RWPE2 (cell line): ENCODE data around the gene CKLF.

ENCODE experiments used
- ATAC-seq: fragments of 200-7000 bp; cut with Tn5 transposase; 3 replicates; pipeline ENCODE4 v1.9.1; 2021; ENCODE audit warnings: low read depth
- DNase-seq: peaks from one replicate; pipeline ENCODE4 v3.0.0-alpha.2; 2020; ENCODE audit warnings: low spot score
- H3K27ac ChIP-seq: fragments of 450-650 bp; 2 replicates; pipeline ENCODE4 v1.5.1; 2017; ENCODE audit warnings: mild to moderate bottlenecking; ENCODE audit not compliant: poor library complexity, severe bottlenecking
- H3K27me3 ChIP-seq: fragments of 250-450 bp; sonication (Bioruptor Pico); 2 replicates; pipeline ENCODE4 v1.5.1; 2021; ENCODE audit warnings: mild to moderate bottlenecking, moderate library complexity; ENCODE audit not compliant: insufficient read depth, poor library complexity, severe bottlenecking
- H3K36me3 ChIP-seq: fragments of 250-450 bp; sonication (Bioruptor Pico); 2 replicates; pipeline ENCODE4 v1.5.1; 2020; ENCODE audit warnings: low read depth, mild to moderate bottlenecking, moderate library complexity
- H3K4me1 ChIP-seq: fragments of 250-450 bp; sonication (Bioruptor Pico); 2 replicates; pipeline ENCODE4 v1.5.1; 2021; ENCODE audit warnings: mild to moderate bottlenecking, moderate library complexity; ENCODE audit not compliant: insufficient read depth, poor library complexity, severe bottlenecking
- H3K4me3 ChIP-seq: fragments of 250-450 bp; sonication (Bioruptor Pico); 2 replicates; pipeline ENCODE4 v1.5.1; 2021; ENCODE audit warnings: mild to moderate bottlenecking, moderate library complexity; ENCODE audit not compliant: severe bottlenecking
- H3K9me3 ChIP-seq: fragments of 250-450 bp; sonication (Bioruptor Pico); 2 replicates; pipeline ENCODE4 v1.5.1; 2021; ENCODE audit warnings: mild to moderate bottlenecking, moderate library complexity; ENCODE audit not compliant: severe bottlenecking
- TF ChIP-seq, protein P1 (sequence below): fragments of 450-650 bp; IDR thresholded peaks from one replicate; pipeline ENCODE4 v1.5.1; 2017; ENCODE audit warnings: mild to moderate bottlenecking, moderate library complexity; ENCODE audit not compliant: poor library complexity, severe bottlenecking

CKLF gene

DNA sequence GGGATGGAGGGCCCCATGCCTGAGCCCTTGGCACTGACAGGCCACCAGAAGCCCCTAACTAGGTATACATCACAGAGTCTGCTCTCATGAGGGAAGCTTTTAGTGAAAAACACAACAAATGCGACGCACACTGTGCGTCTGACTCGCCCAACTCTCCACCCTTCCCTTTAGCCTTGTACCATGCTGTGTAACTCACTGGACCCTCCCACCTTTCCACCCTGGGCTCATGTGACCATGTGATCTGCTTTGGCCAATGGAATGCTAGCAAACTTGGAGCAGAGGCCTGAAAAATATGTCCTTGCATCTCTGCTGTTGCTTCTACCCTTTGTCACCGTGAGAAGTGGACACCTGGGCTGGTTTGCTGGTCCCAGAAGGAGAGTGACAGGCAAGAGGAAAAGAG, 24.1 kb upstream of the CKLF start:
- ATAC-seq (no peak), DNase-seq (no peak)
- Histone ChIP-seq H3K36me3 (peaks cover 63% of the 10 kb centered on the region), H3K4me1 (no peaks in the 10 kb centered on the region), H3K9me3 (no peaks in the 10 kb centered on the region), H3K4me3 (no peak overlapping the region), H3K27ac (no peak overlapping the region), H3K27me3 (no peaks in the 10 kb centered on the region)
- TF ChIP-seq, protein P1, sequence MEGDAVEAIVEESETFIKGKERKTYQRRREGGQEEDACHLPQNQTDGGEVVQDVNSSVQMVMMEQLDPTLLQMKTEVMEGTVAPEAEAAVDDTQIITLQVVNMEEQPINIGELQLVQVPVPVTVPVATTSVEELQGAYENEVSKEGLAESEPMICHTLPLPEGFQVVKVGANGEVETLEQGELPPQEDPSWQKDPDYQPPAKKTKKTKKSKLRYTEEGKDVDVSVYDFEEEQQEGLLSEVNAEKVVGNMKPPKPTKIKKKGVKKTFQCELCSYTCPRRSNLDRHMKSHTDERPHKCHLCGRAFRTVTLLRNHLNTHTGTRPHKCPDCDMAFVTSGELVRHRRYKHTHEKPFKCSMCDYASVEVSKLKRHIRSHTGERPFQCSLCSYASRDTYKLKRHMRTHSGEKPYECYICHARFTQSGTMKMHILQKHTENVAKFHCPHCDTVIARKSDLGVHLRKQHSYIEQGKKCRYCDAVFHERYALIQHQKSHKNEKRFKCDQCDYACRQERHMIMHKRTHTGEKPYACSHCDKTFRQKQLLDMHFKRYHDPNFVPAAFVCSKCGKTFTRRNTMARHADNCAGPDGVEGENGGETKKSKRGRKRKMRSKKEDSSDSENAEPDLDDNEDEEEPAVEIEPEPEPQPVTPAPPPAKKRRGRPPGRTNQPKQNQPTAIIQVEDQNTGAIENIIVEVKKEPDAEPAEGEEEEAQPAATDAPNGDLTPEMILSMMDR, result no peak

DNA sequence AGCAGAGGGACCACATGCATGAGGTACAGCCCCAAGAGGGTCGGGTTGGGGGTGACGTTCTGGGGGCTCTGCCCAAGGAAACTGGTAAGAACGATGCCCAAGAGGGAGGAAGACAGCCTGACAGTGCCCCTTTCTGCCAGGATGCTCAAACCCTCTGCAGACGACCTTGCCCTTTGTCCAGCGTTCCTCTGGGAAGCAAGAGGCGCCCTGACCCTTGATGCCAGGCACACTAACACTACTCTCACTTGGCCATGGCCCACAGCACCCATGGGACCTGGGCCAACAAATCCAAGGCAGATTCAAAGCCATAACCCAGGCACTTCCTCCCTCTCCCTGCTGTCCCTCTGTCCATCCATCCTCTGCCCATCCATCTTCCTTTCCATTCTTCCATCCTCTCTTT, 22.9 kb upstream of the CKLF start:
- TF ChIP-seq, protein P1, result no peak
- DNase-seq, result no peak
- no peak overlapping the region for H3K27ac ChIP-seq
- no peaks in the 10 kb centered on the region for H3K9me3 ChIP-seq
- H3K36me3 ChIP-seq, result peaks cover 63% of the 10 kb centered on the region
- H3K4me1 ChIP-seq, result no peaks in the 10 kb centered on the region
- ATAC-seq, result no peak
- H3K4me3 ChIP-seq, result no peak overlapping the region
- H3K27me3 ChIP-seq, result no peaks in the 10 kb centered on the region

DNA sequence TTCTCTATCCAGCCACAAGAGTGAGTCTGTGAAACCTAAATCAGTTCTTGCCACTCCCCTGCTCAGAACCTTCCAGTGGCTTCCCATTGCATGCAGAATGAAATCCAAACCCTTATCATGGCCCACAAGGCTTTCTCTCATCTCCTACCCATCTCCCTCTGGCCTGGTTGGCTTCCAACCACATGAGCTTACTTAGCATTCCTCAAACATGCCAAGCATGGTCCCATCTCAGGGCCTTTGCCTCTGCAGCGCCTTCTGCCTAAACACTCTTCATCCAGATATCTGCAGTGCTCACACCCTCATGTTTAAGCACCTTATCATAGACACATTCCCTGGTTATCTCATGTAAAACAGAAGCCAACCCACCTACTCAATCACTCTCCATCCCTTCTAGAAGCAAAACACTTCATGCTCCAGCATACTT, 18.0 kb upstream of the CKLF start:
- DNase-seq (no peak), ATAC-seq (no peak)
- Histone ChIP-seq H3K27me3 (no peaks in the 10 kb centered on the region), H3K36me3 (peaks cover 49% of the 10 kb centered on the region), H3K4me3 (no peak overlapping the region), H3K4me1 (no peaks in the 10 kb centered on the region), H3K9me3 (no peaks in the 10 kb centered on the region), H3K27ac (no peak overlapping the region)
- TF ChIP-seq, protein P1, result no peak

- Histone ChIP-seq H3K27me3 (no peaks in the 10 kb centered on the region), H3K9me3 (no peaks in the 10 kb centered on the region), H3K4me1 (no peaks in the 10 kb centered on the region), H3K27ac (no peak overlapping the region), H3K36me3 (peaks cover 45% of the 10 kb centered on the region), H3K4me3 (no peak overlapping the region)
- DNase-seq, result no peak
- TF ChIP-seq, protein P1, result no peak
- no peak for ATAC-seq
These were observed 15.9 kb upstream of the CKLF start for GRCh38 chr16:66536525-66536924.

- TF ChIP-seq, protein P1, result no peak
- Histone ChIP-seq H3K36me3 (peaks cover 48% of the 10 kb centered on the region), H3K4me1 (no peaks in the 10 kb centered on the region), H3K27me3 (no peaks in the 10 kb centered on the region), H3K4me3 (no peak overlapping the region), H3K9me3 (no peaks in the 10 kb centered on the region), H3K27ac (no peak overlapping the region)
- no peak for DNase-seq
- no peak for ATAC-seq
These were observed 15.1 kb upstream of the CKLF start for GRCh38 chr16:66537236-66537635.
